HepG2 (cell line): Measurements from ENCODE around the gene CNNM4. TPM values are rescaled to one million over a fixed set of nuclear protein-coding genes. Genes with fewer than 3 reads are reported as not detected.
A peak's percentile ranks its signal among the peaks of the same experiment; 100 is the strongest.

ENCODE experiments used
- ATAC-seq: fragments of 200-7000 bp; cut with Tn5 transposase; 3 replicates; pipeline ENCODE4 v1.9.1; 2020; ENCODE audit warnings: mild to moderate bottlenecking, moderate library complexity
- BruUV-seq: library from RNA; stranded (reverse); fragments of 400-500 nt; replicated peaks from 2 replicates; lab custom pipeline; 2021; lab: Mats Ljungman, UMichigan
- CTCF ChIA-PET: fragments of 300-600 bp; formaldehyde crosslinking; extraction: SDS; loops from one replicate; lab custom pipeline; 2021; ENCODE audit warnings: low total read pairs, inconsistent platforms, low intra/inter-chr PET ratio; lab: Yijun Ruan, JAX
- POLR2A ChIA-PET: fragments of 350-600 bp; sonication (Branson Sonifier 250); formaldehyde crosslinking; loops from one replicate; lab custom pipeline; 2020; ENCODE audit warnings: antibody characterized with exemption, inconsistent platforms; lab: Yijun Ruan, JAX
- DNase-seq: peaks from one replicate; pipeline ENCODE4 v3.0.0-alpha.2; 2015; ENCODE audit warnings: low spot score
- FAIRE-seq: peaks from 3 replicates; lab custom pipeline; 2011; peaks lifted over from hg19 to GRCh38; lab: Jason Lieb, UNC
- H2AFZ ChIP-seq: one replicate; pipeline ENCODE4 v1.6.1; 2011; ENCODE audit warnings: low read length, inconsistent platforms
- H3K27ac ChIP-seq: fragments of 300-600 bp; 3 replicates; pipeline ENCODE4 v1.8.0; 2011; ENCODE audit warnings: mixed run types, mild to moderate bottlenecking, mixed read lengths, low read length, inconsistent platforms; ENCODE audit not compliant: insufficient read depth; ENCODE audit errors: extremely low read length
- H3K27me3 ChIP-seq, 2 experiments: fragments of 200-600 bp in 1 of 2; 2 replicates in 1 of 2; 3 replicates in 1 of 2; pipeline versions ENCODE4 v1.6.0 to v1.8.0; 2011; ENCODE audit warnings: low read length in 2 of 2, mild to moderate bottlenecking in 2 of 2, moderate library complexity in 2 of 2, inconsistent platforms in 1 of 2; ENCODE audit not compliant: insufficient read depth in 2 of 2, control insufficient read depth in 1 of 2
- H3K36me3 ChIP-seq, 2 experiments: fragments of 200-600 bp in 1 of 2; replicated peaks in 1 of 2; 2 replicates in 1 of 2; 3 replicates in 1 of 2; pipeline versions ENCODE4 v1.5.1 to v1.8.0; 2011; ENCODE audit warnings: low read length in 2 of 2, inconsistent platforms in 1 of 2; ENCODE audit not compliant: insufficient read depth in 2 of 2, control insufficient read depth in 1 of 2
- H3K4me1 ChIP-seq: 2 replicates; pipeline ENCODE4 v1.5.1; 2012; ENCODE audit warnings: low read length, inconsistent platforms; ENCODE audit not compliant: insufficient read depth
- H3K4me2 ChIP-seq: 2 replicates; pipeline ENCODE4 v1.6.0; 2011; ENCODE audit warnings: low read depth, low read length, inconsistent platforms
- H3K4me3 ChIP-seq, 3 experiments: fragments of 200-600 bp in 1 of 3; sonication (generic), shearing (Covaris generic) in 1 of 3; replicated peaks in 1 of 3; 2 replicates each; pipeline ENCODE4 v1.5.1; 2011 to 2016; ENCODE audit warnings: low read length in 3 of 3, inconsistent platforms in 2 of 3, low read depth in 2 of 3, mild to moderate bottlenecking in 2 of 3, control low read depth in 1 of 3, mixed read lengths in 1 of 3; ENCODE audit not compliant: insufficient read depth in 1 of 3
- H3K79me2 ChIP-seq: one replicate; pipeline ENCODE4 v1.6.1; 2011; ENCODE audit warnings: low read length, inconsistent platforms; ENCODE audit not compliant: insufficient read depth
- H3K9ac ChIP-seq: 2 replicates; pipeline ENCODE4 v1.6.0; 2011; ENCODE audit warnings: mild to moderate bottlenecking, low read depth, low read length, inconsistent platforms; ENCODE audit not compliant: insufficient read depth
- H3K9me3 ChIP-seq: 2 replicates; pipeline ENCODE4 v1.5.1; 2012; ENCODE audit warnings: mild to moderate bottlenecking, low read length
- H4K20me1 ChIP-seq: 2 replicates; pipeline ENCODE4 v1.6.0; 2011; ENCODE audit warnings: inconsistent platforms, mild to moderate bottlenecking, low read length, moderate library complexity; ENCODE audit not compliant: insufficient read depth
- ATF2 ChIP-seq: sonication (generic); formaldehyde crosslinking; IDR thresholded peaks from 2 replicates; pipeline ENCODE4 v1.4.0; 2020; ENCODE audit warnings: missing genetic modification reagents
- CCDC6 ChIP-seq: sonication (generic); formaldehyde crosslinking; IDR thresholded peaks from 2 replicates; pipeline ENCODE4 v1.8.1; 2022; ENCODE audit warnings: mild to moderate bottlenecking, missing genetic modification reagents, moderate library complexity
- DNMT1 ChIP-seq: sonication (generic); formaldehyde crosslinking; IDR thresholded peaks from 2 replicates; pipeline ENCODE4 v1.5.1; 2020; ENCODE audit warnings: mild to moderate bottlenecking, missing genetic modification reagents
- FOXA1 ChIP-seq, 2 experiments: fragments of 450-650 bp in 1 of 2; sonication (generic) in 1 of 2; formaldehyde crosslinking in 1 of 2; IDR thresholded peaks; 2 replicates each; pipeline versions ENCODE4 v1.4.0 to v1.6.1; 2016 to 2020; ENCODE audit warnings: missing genetic modification reagents in 1 of 2
- HMGA1 ChIP-seq: sonication (generic); formaldehyde crosslinking; conservative IDR thresholded peaks from 2 replicates; pipeline ENCODE4 v1.4.0; 2020; ENCODE audit warnings: missing genetic modification reagents
- HNRNPH1 ChIP-seq: fragments of 200-400 bp; formaldehyde crosslinking; optimal IDR thresholded peaks from 2 replicates; pipeline ENCODE3; 2017; ENCODE audit warnings: mild to moderate bottlenecking, low read depth, low read length
- HNRNPK ChIP-seq: fragments of 200-400 bp; formaldehyde crosslinking; IDR thresholded peaks from 2 replicates; pipeline ENCODE4 v1.6.1; 2018; ENCODE audit warnings: low read length, low read depth, moderate library complexity, mild to moderate bottlenecking; ENCODE audit not compliant: poor library complexity, severe bottlenecking
- KAT8 ChIP-seq: IDR thresholded peaks from 2 replicates; pipeline ENCODE4 v1.6.1; 2016; ENCODE audit warnings: missing genetic modification reagents, missing compliant biosample characterization
- KLF12 ChIP-seq: sonication (generic); formaldehyde crosslinking; IDR thresholded peaks from 2 replicates; pipeline ENCODE4 v1.4.0; 2020; ENCODE audit warnings: missing genetic modification reagents, borderline replicate concordance
- MED1 ChIP-seq: sonication (generic); formaldehyde crosslinking; IDR thresholded peaks from 2 replicates; pipeline ENCODE4 v1.4.0; 2020; ENCODE audit warnings: missing genetic modification reagents
- RBM22 ChIP-seq: fragments of 200-400 bp; formaldehyde crosslinking; optimal IDR thresholded peaks from 2 replicates; pipeline ENCODE3; 2017; ENCODE audit warnings: mild to moderate bottlenecking, low read length, moderate library complexity
- RFX1 ChIP-seq: fragments of 450-650 bp; IDR thresholded peaks from 2 replicates; pipeline ENCODE4 v1.6.1; 2017
- RFX5 ChIP-seq: IDR thresholded peaks from 2 replicates; pipeline ENCODE4 v1.6.1; 2011; ENCODE audit warnings: low read depth, low read length, improper control_type of control experiment
- SAFB2 ChIP-seq: sonication (generic); formaldehyde crosslinking; IDR thresholded peaks from 2 replicates; pipeline ENCODE4 v1.5.1; 2020; ENCODE audit warnings: missing genetic modification reagents, low read depth, mild to moderate bottlenecking, borderline replicate concordance
- SALL1 ChIP-seq: sonication (generic); formaldehyde crosslinking; IDR thresholded peaks from 2 replicates; pipeline ENCODE4 v1.8.0; 2022; ENCODE audit warnings: mild to moderate bottlenecking, missing genetic modification reagents
- STAG1 ChIP-seq: sonication (generic); formaldehyde crosslinking; IDR thresholded peaks from 2 replicates; pipeline ENCODE4 v1.4.0; 2020; ENCODE audit warnings: missing genetic modification reagents
- STAT5B ChIP-seq: sonication (generic); formaldehyde crosslinking; IDR thresholded peaks from 2 replicates; pipeline ENCODE4 v1.4.0; 2020; ENCODE audit warnings: missing genetic modification reagents
- ZNF383 ChIP-seq: sonication (generic); formaldehyde crosslinking; IDR thresholded peaks from 2 replicates; pipeline ENCODE4 v1.4.0; 2020; ENCODE audit warnings: missing genetic modification reagents, mild to moderate bottlenecking, borderline replicate concordance
- ZNF430 ChIP-seq: sonication (generic); formaldehyde crosslinking; IDR thresholded peaks from 2 replicates; pipeline ENCODE4 v1.9.0; 2021; ENCODE audit warnings: mild to moderate bottlenecking, missing genetic modification reagents
- ZNF446 ChIP-seq: sonication (generic); formaldehyde crosslinking; IDR thresholded peaks from 2 replicates; pipeline ENCODE4 v1.5.0; 2020; ENCODE audit warnings: mild to moderate bottlenecking, missing genetic modification reagents
- ZNF547 ChIP-seq: sonication (generic); formaldehyde crosslinking; IDR thresholded peaks from 2 replicates; pipeline ENCODE4 v1.5.1; 2020; ENCODE audit warnings: mild to moderate bottlenecking, missing genetic modification reagents
- WGBS: methylation state at CpG from one replicate; pipeline ENCODE4 v1.1.6; 2017; ENCODE audit warnings: low lambda C conversion rate; 5-methylcytosine and 5-hydroxymethylcytosine counted together
- in situ Hi-C: cut with HindIII; loops from 2 replicates; pipeline ENCODE4 v1.10.0; 2017; ENCODE audit warnings: low pct_unique_long_range_greater_than_20kb; ENCODE audit not compliant: extremely low pct_ligation_motif_present
- intact Hi-C: fragments of 100-400 bp; cut with micrococcal nuclease; formaldehyde crosslinking; loops from one replicate; pipeline ENCODE4 v1.10.0; 2022; ENCODE audit not compliant: unreplicated experiment
- polyA plus RNA-seq, 8 experiments: library from polyadenylated mRNA; depleted of rRNA in 3 of 8; stranded (reverse) in 7 of 8; unstranded in 1 of 8; fragments of >200 nt; fragmentation: Illumina TruSeq in 4 of 8; extraction: Trizol in 4 of 8; gene quantifications; 2 replicates each; pipeline versions ENCODE4 v1.2.1 to v1.2.3, GENCODE V29; 2011 to 2016; ENCODE audit warnings: low read depth in 4 of 8, missing spikeins in 1 of 8, mixed read lengths in 1 of 8; ENCODE audit not compliant: insufficient read depth in 1 of 8
- total RNA-seq, 5 experiments: library from RNA; depleted of rRNA; stranded (reverse); fragments of >200 nt; fragmentation: Illumina TruSeq; extraction: Trizol; gene quantifications; 2 replicates each; pipeline ENCODE4 v1.2.3, GENCODE V29; 2016; ENCODE audit warnings: low read depth in 1 of 5
- TF ChIP-seq, protein P1 (sequence below): sonication (generic); formaldehyde crosslinking; IDR thresholded peaks from 2 replicates; pipeline ENCODE4 v1.4.0; 2020; ENCODE audit warnings: missing genetic modification reagents

The CNNM4 gene
- total and polyA plus RNA-seq, 2 of the 13 experiments (the other 11 are each of a cell fraction or from before 2014, with no cell fraction given), result 5.9 to 8.4 TPM

DNA sequence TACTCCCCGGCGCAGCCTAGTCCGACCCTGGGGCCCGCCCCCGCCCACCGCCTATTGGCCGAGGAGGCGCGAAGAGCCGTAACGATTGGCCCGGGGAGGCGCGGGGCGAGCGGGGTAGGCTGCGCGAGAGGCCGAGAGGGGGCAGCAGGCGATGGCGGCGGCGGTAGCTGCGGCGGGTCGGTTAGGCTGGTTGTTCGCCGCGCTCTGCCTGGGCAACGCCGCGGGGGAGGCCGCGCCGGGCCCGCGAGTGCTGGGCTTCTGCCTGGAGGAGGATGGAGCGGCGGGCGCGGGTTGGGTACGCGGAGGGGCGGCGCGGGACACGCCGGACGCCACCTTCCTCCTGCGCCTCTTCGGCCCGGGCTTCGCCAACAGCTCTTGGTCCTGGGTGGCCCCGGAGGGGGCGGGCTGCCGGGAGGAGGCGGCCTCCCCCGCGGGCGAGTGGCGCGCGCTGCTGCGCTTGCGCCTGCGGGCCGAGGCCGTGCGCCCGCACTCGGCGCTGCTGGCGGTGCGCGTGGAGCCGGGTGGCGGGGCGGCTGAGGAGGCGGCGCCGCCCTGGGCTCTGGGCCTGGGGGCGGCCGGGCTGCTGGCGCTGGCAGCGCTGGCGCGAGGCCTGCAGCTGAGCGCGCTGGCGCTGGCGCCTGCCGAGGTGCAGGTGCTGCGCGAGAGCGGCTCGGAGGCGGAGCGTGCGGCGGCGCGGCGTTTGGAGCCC, 55.6 kb downstream of the CNNM4 start, which contains the start of gene CNNM3:
CNNM3 (plus strand) TSS at position 142 of the 709 bp plus-strand sequence; CDS start at position 152, 10 bp downstream.
- FAIRE-seq, result no peak
- no peaks in the 10 kb centered on the region for H3K9me3 ChIP-seq
- no peaks in the 10 kb centered on the region; a peak in 1 of 5 replicates for H3K27me3 ChIP-seq
- in situ Hi-C loops (no loop called here), intact Hi-C loops (loop anchor here (5.0 kb wide), 3 partner anchors 54 to 214 kb away; partner anchors contain the start of genes CNNM4 and KANSL3)
- peak within 1 kb of the TSS; percentile 87 to 96 (median 91) for H3K4me3 ChIP-seq
- CTCF ChIA-PET, result no interaction called here
- peak; percentile 87 for ATAC-seq
- H3K36me3 ChIP-seq, result peaks cover 1 to 12% of the 10 kb centered on the region in 2 experiments; a peak in 4 of 5 replicates
- peak within 1 kb of the TSS; percentile 87 for H3K9ac ChIP-seq
- H2AFZ ChIP-seq, result peak within 1 kb of the TSS; percentile 11
- peaks cover 72% of the 10 kb centered on the region for H3K4me1 ChIP-seq
- peak; percentile 91 for DNase-seq
- POLR2A ChIA-PET, result interaction anchor here (0.8 to 7.4 kb wide), 17 partner anchors 10 to 279 kb away, joined by 3 to 99 read pairs (median 4); partner anchors contain the start of genes ANKRD39 and CNNM4
- peaks cover 39% of the 10 kb centered on the region for H4K20me1 ChIP-seq
- peaks cover 52% of the 10 kb centered on the region for H3K79me2 ChIP-seq
- H3K27ac ChIP-seq, result peak within 1 kb of the TSS; percentile 92
- peak within 1 kb of the TSS; percentile 100 for H3K4me2 ChIP-seq
- 2% methylated on average over 12 of the region's 103 CpGs for WGBS
- BruUV-seq, result no TSS peak
- no peak for TF ChIP-seq FOXA1 (IDR thresholded peaks at IDR 0.05)
- TF ChIP-seq FOXA1 (CRISPR knock-in tag; IDR thresholded peaks at IDR 0.05), result peak; percentile 77
- peak; percentile 87 for TF ChIP-seq SALL1 (CRISPR knock-in tag)
- TF ChIP-seq SAFB2 (CRISPR knock-in tag), result peak; percentile 62; the same call in 1 of the 2 replicates
- TF ChIP-seq KAT8 (CRISPR knock-in tag), result peak; percentile 38; the same call in 1 of the 2 replicates
- peak; percentile 71 for TF ChIP-seq ZNF430
- TF ChIP-seq, protein P1, sequence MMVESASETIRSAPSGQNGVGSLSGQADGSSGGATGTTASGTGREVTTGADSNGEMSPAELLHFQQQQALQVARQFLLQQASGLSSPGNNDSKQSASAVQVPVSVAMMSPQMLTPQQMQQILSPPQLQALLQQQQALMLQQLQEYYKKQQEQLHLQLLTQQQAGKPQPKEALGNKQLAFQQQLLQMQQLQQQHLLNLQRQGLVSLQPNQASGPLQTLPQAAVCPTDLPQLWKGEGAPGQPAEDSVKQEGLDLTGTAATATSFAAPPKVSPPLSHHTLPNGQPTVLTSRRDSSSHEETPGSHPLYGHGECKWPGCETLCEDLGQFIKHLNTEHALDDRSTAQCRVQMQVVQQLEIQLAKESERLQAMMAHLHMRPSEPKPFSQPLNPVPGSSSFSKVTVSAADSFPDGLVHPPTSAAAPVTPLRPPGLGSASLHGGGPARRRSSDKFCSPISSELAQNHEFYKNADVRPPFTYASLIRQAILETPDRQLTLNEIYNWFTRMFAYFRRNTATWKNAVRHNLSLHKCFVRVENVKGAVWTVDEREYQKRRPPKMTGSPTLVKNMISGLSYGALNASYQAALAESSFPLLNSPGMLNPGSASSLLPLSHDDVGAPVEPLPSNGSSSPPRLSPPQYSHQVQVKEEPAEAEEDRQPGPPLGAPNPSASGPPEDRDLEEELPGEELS (CRISPR knock-in tag), result peak; percentile 60; the same call in 1 of the 2 replicates
- 0 out of 2 replicates have a peak, but pooled peaks have one; percentile 16 for TF ChIP-seq ATF2
- TF ChIP-seq STAT5B, result 0 out of 2 replicates have a peak, but pooled peaks have one; percentile 49
- TF ChIP-seq HNRNPK, result peak; percentile 74
- TF ChIP-seq RBM22, result no peak
- no peak for TF ChIP-seq HMGA1 (CRISPR knock-in tag)
- TF ChIP-seq CCDC6 (CRISPR knock-in tag), result peak; percentile 15
- TF ChIP-seq ZNF383 (CRISPR knock-in tag), result peak; percentile 83; the same call in 1 of the 2 replicates
- peak; percentile 36 for TF ChIP-seq STAG1 (CRISPR knock-in tag)
- 0 out of 2 replicates have a peak, but pooled peaks have one; percentile 29 for TF ChIP-seq RFX5
- TF ChIP-seq ZNF547 (CRISPR knock-in tag), result peak; percentile 91
- TF ChIP-seq DNMT1 (CRISPR knock-in tag), result peak; percentile 68; the same call in 1 of the 2 replicates
- peak; percentile 63 for TF ChIP-seq ZNF446 (CRISPR knock-in tag)
- TF ChIP-seq HNRNPH1, result no peak
- TF ChIP-seq KLF12, result peak; percentile 62; the same call in 1 of the 2 replicates
- peak; percentile 54 for TF ChIP-seq MED1 (CRISPR knock-in tag)
- TF ChIP-seq RFX1, result no peak
